HG03354 (cell line): Measurements from ENCODE around the gene NOP16.
"Not testable (repeated sequence)": the region's sequence is repeated elsewhere in the genome, so short reads cannot be mapped to it uniquely, and the experiment has no call there.

Source experiments
- ATAC-seq: cut with Tn5 transposase; IDR thresholded peaks from one replicate; pipeline ENCODE4 v1.9.1; 2021; ENCODE audit warnings: mild to moderate bottlenecking; ENCODE audit not compliant: unreplicated experiment, poor library complexity, severe bottlenecking

The NOP16 gene

GRCh38 chr5:176410486-176411180 lies 22.2 kb upstream of the NOP16 start:
- ATAC-seq = no peak

GRCh38 chr5:176409765-176410164 lies 21.4 kb upstream of the NOP16 start:
- no peak for ATAC-seq

GRCh38 chr5:176408590-176408989 lies 20.2 kb upstream of the NOP16 start:
- no peak for ATAC-seq

- ATAC-seq = not testable (repeated sequence)
These were observed 19.8 kb upstream of the NOP16 start for GRCh38 chr5:176408252-176408573.

- ATAC-seq = no peak
These were observed 19.3 kb upstream of the NOP16 start for GRCh38 chr5:176407456-176408251.

- ATAC-seq = no peak
These were observed 18.1 kb upstream of the NOP16 start for GRCh38 chr5:176406436-176407052.

- no peak for ATAC-seq
These were observed 17.4 kb upstream of the NOP16 start for GRCh38 chr5:176405656-176406435.

GRCh38 chr5:176401281-176402205 lies 13.1 kb upstream of the NOP16 start:
- ATAC-seq = no peak

GRCh38 chr5:176400382-176401156 lies 12.2 kb upstream of the NOP16 start:
- ATAC-seq = no peak

GRCh38 chr5:176397736-176398420 lies 9.5 kb upstream of the NOP16 start:
- no peak for ATAC-seq

- no peak for ATAC-seq
These were observed 7.9 kb upstream of the NOP16 start for GRCh38 chr5:176396330-176396729.

GRCh38 chr5:176394881-176395675 lies 6.7 kb upstream of the NOP16 start:
- ATAC-seq = no peak

- no peak for ATAC-seq
These were observed 5.7 kb upstream of the NOP16 start for GRCh38 chr5:176394096-176394495.

GRCh38 chr5:176392526-176392925 lies 4.1 kb upstream of the NOP16 start:
- ATAC-seq = no peak

GRCh38 chr5:176391999-176392398 lies 3.6 kb upstream of the NOP16 start:
- ATAC-seq = no peak

- ATAC-seq = no peak
These were observed 3.1 kb upstream of the NOP16 start for GRCh38 chr5:176391479-176391878.
